Psoas muscle (tissue), 8 donors: ENCODE results near the gene MATN1. TPM values are rescaled to one million over a fixed set of nuclear protein-coding genes. Genes with fewer than 3 reads are reported as not detected.
A peak's percentile ranks its signal among the peaks of the same experiment; 100 is the strongest.

Experiments
- ATAC-seq, 4 donors: fragments of 200-7000 bp; cut with Tn5 transposase; one replicate each; pipeline ENCODE4 v1.9.1; 2020; ENCODE audit warnings: moderate library complexity in 3 of 4, mild to moderate bottlenecking in 2 of 4
- DNase-seq, 2 donors: peaks; one replicate each; pipeline ENCODE4 v3.0.0-alpha.2; 2020
- H3K27ac ChIP-seq: fragments of 200-600 bp; one replicate; pipeline ENCODE4 v1.8.0; 2022
- H3K27me3 ChIP-seq, 3 donors: fragments of 200-600 bp in 1 of 3; one replicate each; pipeline versions ENCODE4 v1.6.1 to v1.8.0; 2013 to 2022; ENCODE audit warnings: low read length in 2 of 3, mild to moderate bottlenecking in 2 of 3, moderate library complexity in 1 of 3; ENCODE audit not compliant: insufficient read depth in 3 of 3
- H3K36me3 ChIP-seq, 2 donors: fragments of 200-600 bp in 1 of 2; one replicate each; pipeline versions ENCODE4 v1.6.1 to v1.8.0; 2013 to 2022; ENCODE audit warnings: low read depth in 1 of 2, mild to moderate bottlenecking in 1 of 2, moderate library complexity in 1 of 2; ENCODE audit not compliant: insufficient read depth in 1 of 2
- H3K4me1 ChIP-seq: fragments of 200-600 bp; one replicate; pipeline ENCODE4 v1.8.0; 2022
- H3K4me3 ChIP-seq: fragments of 200-600 bp; one replicate; pipeline ENCODE4 v1.8.0; 2022; ENCODE audit warnings: mild to moderate bottlenecking
- H3K9me3 ChIP-seq: fragments of 200-600 bp; one replicate; pipeline ENCODE4 v1.8.0; 2022
- CTCF ChIP-seq: fragments of 200-600 bp; IDR thresholded peaks from one replicate; pipeline ENCODE4 v1.8.0; 2022; ENCODE audit warnings: antibody characterized with exemption
- WGBS, 3 donors: extraction: QIAGEN DNeasy Blood & Tissue Kit; methylation state at CpG; one replicate each; pipeline versions ENCODE4 v1.1.6 to v1.1.7; 2013; 5-methylcytosine and 5-hydroxymethylcytosine counted together
- intact Hi-C, 2 donors: fragments of 100-400 bp; cut with DNase I; formaldehyde crosslinking; loops; one replicate each; pipeline versions ENCODE4 v1.11.0 to v1.14.2; 2022
- polyA plus RNA-seq, 3 donors: library from polyadenylated mRNA; stranded (reverse); fragments of 200-250 nt; gene quantifications; one replicate each; pipeline ENCODE4 v1.2.3, GENCODE V29; 2013
- total RNA-seq, 4 donors: library from RNA; stranded (reverse); fragmentation: NEBNext Ultra II Directional in 2 of 4; extraction: Animal tissue kit (Norgen Biotek cat#: 25700) in 2 of 4; gene quantifications; one replicate each; pipeline versions ENCODE4 v1.2.1 to v1.2.4, GENCODE V29; 2021 to 2023
- donor health status: healthy with polysubstance abuse.
- donor health status: DM: no; HTN: no; CAD: no; lungs with moderate emphysema.
- donor health status: Bipolar disorder and iron deficiency.
- donor health status: healthy.
- donor health status: DM: yes; HTN: yes; CAD: no.
- donor health status: DM: no; HTN: no; CAD: no.
- donor health status: DM: no; HTN: no; CAD: no.
- donor health status: DM: yes; HTN: yes; CAD: no.

The MATN1 gene
- total and polyA plus RNA-seq, 7 donors: 0.03 to 0.07 (median 0.04) TPM; not detected in 4

GRCh38 chr1:30662291-30662840 lies 61.0 kb downstream of the MATN1 start:
- WGBS, 3 donors: 62 to 75% (median 71%) methylated on average over 9 of the region's 9 CpGs
- DNase-seq (peak in 1 of 2 donors; percentile 4), ATAC-seq (no peak)

GRCh38 chr1:30661311-30661710 lies 62.1 kb downstream of the MATN1 start:
- 89 to 90% (median 90%) methylated on average over 10 of the region's 10 CpGs for WGBS, 3 donors
- Histone ChIP-seq H3K4me3 (no peak overlapping the region), H3K27ac (no peak overlapping the region), H3K36me3 (no peaks in the 10 kb centered on the region), H3K4me1 (peaks cover 3% of the 10 kb centered on the region), H3K9me3 (no peaks in the 10 kb centered on the region), H3K27me3 (peaks cover 0 to 9% (median 4%) of the 10 kb centered on the region in 3 donors)
- no peak for DNase-seq
- ATAC-seq: no peak
- no peak for TF ChIP-seq CTCF
- intact Hi-C loops: no loop called here

More at GRCh38 chr1:30662291-30662840, 61.0 kb downstream of the MATN1 start:
- peaks cover 0 to 9% (median 4%) of the 10 kb centered on the region in 3 donors for H3K27me3 ChIP-seq
- no peak overlapping the region for H3K27ac ChIP-seq
- no peaks in the 10 kb centered on the region for H3K36me3 ChIP-seq
- H3K4me3 ChIP-seq: no peak overlapping the region
- intact Hi-C loops: no loop called here
- peaks cover 3% of the 10 kb centered on the region for H3K4me1 ChIP-seq
- no peak for TF ChIP-seq CTCF
- H3K9me3 ChIP-seq: no peaks in the 10 kb centered on the region

Other genes with a start within 250 kb of the MATN1 start
- gene LAPTM5, start 34.2 kb upstream of the MATN1 start, total RNA-seq: 10 to 100 TPM in 3 of 4 donors, 1 to 10 TPM in 1; 8.2 to 14.4 (median 13.7) TPM
- gene LAPTM5, start 34.2 kb upstream of the MATN1 start, polyA plus RNA-seq: 10 to 100 TPM in 1 of 3 donors, 1 to 10 TPM in 2; 3.0 to 14.5 (median 4.3) TPM
- 10 to 100 TPM in 2 of 4 donors, 1 to 10 TPM in 2; 6.8 to 11.6 (median 10.1) TPM for gene SDC3, start 185.2 kb upstream of the MATN1 start, total RNA-seq
- gene SDC3, start 185.2 kb upstream of the MATN1 start, polyA plus RNA-seq: 1 to 10 TPM; 3.3 to 4.8 (median 4.5) TPM